Stimulated activated CD4-positive, alpha-beta T cell treated with anti-CD3 and anti-CD28 coated beads, TNF-alpha, amount 100 ng/mL, for 24 hours (primary cell): ENCODE results near the gene SEC31B.

ENCODE experiments used
- DNase-seq, 3 experiments: peaks; one replicate each; pipeline ENCODE4 v3.0.0-alpha.2; 2020; ENCODE audit warnings: low read depth in 3 of 3

SEC31B gene

DNA sequence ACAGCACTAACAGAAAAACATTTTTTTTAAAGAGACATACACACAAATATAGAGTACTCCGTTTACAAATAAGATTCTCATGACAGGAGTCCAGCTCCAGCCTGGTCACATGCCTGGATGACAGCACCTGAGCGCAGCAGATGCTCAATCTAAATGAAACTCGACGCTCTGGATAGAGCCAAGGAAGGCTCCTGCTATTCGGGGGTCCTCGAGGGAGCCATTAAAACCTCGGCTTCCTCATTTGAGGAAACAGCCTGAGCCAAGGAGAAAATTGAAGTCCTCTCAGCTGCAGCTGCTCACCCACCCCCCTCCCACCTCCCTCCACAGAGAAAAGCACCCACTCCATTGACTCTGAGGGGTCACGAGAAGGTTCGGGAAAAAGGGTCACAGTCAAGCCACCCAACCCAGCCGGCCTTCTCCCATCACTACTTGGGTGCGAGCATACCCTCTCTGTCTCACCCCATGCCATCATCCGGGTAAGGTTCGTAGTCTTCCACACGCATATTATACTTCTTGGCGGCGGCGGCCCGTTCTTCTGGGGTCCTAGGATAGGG, 9.3 kb upstream of the SEC31B start:
- DNase-seq: no peak

DNA sequence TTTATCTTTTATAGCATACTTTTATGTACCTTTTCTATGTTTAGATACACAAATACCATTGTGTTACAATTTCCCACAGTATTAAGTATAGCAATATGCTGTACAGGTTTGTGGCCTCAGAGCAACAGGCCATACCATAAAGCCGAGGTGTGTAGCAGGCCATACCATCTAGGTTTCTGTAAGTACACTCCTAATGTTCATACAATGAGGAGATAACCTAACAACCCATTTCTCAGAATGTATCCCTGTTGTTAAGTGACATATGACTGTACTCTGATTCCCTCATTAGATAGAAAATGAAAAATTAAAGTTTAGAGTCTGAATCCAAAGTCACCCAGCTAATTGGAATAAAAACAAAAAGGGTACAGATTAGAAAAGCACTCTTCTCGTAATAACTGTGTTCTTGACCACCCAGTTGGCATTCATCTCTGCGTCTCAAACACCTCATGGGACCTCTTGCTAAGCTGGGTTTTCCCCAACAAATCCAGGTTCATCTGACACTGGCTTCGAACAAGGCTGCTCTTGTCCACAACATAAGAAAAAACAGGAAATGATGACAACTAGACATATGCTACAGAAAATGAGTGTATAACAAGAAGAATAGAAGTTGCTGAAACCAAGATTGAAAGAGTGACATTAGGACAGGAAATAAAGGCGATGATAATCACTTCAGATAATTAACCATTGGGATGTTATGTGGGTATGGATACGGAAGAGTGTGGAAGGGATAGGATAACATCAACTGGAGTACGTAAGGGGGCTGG, 8.6 kb upstream of the SEC31B start:
- no peak for DNase-seq

DNA sequence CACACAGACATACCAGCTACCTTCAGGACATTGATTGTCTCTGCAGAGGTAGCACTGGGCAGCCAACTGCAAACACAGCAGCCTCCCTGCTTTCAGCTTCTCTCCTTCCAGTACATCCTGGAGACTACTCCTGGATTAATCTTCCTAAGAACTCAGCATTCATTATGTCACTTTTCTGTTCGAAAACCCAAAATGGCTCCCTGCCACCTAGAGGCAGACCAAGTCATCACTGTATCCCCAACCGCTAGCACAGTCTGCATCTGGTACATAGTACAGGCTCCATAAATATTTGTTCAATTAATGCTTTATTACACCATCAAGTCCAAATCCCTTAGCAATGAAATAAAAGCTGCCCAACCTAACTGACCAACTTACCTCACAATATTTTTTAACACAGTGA, 5.0 kb upstream of the SEC31B start:
- DNase-seq: no peak

DNA sequence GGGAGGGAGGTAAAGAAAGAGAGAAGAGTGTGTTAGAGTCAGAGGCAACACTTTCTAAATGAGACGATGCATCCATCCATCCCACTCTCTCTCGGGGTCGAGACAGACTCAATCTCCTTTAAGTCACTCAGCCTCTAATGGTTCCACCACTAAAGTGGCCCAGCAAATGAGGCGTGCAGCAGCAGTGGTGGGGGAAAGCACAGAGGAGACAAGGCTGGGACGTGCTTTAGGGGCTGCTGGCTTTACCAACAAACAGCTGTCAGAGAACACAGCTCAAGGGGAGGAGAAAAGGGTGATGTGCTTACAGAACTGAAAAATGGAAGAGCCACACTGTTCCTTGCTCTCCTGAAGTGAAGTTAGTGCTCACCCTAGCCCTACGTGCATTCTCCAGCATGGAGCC, 4.5 kb upstream of the SEC31B start:
- DNase-seq: no peak

DNA sequence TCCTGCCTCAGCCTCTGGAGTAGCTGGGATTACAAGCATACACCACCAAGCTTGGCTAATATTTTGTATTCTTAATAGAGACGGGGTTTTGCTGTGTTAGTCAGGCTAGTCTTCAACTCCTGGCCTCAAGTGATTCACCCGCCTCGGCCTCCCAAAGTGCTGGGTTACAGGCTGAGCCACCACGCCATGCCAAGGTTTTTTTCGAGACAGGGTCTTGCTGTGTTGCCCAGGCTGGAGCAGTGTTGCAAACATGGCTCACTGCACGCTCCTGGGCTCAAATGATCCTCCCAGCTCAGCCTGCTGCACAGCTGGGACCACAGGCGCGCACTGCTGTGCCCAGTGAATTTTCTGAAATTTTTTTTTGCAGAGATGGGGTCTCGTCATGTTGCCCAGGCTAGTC, 3.3 kb upstream of the SEC31B start:
- DNase-seq: no peak

DNA sequence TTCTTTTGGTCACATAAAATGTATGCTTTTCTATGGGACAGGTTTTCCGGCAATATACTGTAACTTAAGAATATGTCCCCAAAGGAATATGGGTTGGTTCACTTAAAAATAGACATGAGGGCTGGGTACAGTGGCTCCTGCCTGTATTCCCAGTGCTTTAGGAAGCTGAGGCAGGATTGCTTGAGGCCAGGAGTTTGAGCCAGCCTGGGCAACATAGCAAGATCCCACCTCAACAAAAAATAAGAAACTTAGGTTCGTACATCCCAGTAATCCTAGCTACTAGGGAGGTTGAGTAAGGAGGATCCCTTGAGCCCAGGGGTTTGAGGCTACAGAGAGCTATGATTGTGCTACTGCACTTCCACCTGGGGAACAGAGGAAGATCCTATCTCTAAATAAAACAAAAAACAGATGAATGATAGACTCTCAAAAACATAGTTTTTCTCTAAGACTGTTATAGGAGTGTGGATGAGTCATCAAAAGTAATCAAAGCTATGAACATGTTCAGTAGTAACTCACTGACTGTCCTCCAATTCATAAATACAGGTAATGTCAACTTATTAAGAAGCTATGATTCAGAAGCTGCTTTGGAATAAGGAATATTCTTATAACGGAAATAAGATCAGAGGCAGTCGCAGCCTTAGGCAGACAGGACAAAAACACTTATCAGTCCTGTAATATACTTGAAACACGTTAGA, 2.6 kb upstream of the SEC31B start:
- no peak for DNase-seq

DNA sequence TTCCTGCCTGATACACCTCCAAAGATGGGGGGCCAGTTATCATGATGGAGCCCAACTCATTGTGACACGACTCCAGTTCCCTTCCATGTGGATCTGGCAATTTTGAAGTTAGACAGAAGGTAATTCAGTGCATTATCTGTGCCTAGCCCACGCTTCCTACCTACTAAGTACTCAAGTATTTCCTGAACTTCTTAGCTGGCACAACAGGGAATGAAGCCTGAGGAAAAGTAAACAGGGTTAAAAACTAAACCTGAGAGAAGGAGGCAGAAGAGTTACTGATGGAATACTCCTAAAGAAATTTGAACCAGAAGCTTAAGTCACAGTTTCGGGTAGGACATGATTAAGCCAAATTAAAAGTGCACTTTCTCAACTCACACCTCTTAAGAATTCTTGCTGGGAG, 1.1 kb upstream of the SEC31B start:
- DNase-seq: no peak

DNA sequence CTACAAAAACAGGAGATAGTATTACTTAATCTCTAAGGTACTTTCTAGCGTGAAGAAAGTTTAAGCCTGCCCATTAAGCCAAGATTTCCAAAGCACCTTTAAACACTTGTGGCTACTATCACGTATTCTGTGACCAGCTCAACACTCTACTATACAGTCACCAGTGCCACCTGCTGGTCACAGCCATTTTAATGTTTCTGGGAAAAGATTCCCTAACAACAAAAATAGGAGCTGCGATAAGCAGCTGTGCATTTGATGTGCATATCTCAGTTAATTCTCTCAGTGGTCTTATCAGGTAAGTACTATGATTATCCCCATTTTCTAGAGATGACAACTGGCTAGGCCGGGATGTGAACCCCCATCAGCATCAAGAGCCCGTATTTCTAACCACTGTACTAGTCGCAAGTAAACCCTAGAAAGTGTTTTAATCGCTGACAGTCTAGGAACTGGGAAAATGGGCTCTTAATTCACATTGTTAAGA, 860 bp downstream of the SEC31B start:
- peak; percentile 22 to 46 (median 40) for DNase-seq

DNA sequence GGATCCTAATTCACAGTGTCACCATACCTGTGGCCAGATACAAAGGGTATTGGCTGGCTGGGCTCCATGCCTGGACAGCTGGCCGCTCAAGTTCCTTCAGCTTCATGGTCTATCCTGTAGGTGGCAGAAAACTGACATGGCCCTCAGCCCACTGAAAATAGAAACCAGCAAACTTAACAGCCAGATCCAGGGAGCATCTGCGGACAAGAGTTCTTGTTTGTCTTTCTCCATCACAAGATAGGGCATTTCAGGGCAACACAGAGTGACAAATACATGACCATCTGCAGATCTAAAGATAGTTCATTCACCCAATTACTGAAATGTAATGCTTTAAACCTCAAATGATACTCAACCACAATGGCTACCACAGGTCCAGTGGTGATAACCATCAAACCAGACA, 2.8 kb downstream of the SEC31B start:
- no peak for DNase-seq

DNA sequence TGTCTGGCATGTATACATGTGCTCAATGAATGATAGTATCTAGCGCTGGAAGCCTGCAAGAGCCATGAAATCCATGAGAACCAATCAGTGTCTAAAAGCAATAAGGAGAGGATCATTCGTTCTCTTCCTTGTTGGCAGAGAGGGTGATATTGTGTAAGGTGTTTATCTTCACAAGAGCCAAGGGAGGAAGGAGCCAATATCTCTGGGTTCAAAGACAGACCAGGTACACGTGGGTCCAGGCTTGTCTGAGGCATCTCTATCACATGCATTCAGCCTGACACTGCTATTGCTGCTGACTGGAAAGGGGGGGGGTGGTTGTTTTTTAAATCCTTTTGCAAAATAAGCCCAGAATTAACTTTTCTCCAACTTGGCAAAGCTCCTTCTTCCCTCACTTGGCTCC, 4.0 kb downstream of the SEC31B start:
- no peak for DNase-seq

DNA sequence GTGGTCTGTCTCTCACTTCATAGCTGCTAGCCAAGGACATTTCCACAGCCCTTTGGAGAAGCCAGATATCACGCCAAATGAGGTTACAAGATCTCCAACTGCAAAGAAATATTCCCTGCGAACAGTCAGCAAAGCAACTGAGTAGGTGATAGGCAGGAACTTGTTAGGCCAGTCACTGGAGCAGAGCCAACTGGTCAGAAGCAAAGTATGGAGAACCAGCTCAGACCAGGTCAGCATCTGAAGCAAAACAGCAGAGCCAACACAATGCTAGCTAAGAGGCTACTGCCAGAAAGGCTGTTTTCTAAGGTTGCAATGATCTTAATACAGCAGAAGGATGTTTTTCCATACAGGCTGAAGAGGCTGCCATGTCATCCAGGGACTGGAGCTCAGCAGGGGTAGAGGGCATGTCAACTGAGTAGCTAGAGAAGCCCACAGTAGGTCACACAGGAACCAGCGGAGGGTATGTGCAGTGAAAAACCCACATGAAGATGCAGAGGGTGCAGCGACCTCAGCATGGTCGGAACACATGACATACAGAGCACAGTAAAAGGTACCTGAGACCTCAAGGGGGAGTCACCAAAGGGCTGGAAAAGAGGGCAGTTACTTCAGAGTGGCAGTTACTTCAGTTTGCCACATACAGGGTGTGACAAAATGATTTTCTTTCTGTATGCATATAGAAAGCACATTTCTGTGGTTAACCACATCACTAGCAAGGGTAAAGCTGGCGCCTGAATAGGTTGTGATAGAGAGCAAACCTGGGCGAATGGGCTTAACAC, 8.9 kb downstream of the SEC31B start:
- DNase-seq: peak; percentile 16 to 58 (median 43)

DNA sequence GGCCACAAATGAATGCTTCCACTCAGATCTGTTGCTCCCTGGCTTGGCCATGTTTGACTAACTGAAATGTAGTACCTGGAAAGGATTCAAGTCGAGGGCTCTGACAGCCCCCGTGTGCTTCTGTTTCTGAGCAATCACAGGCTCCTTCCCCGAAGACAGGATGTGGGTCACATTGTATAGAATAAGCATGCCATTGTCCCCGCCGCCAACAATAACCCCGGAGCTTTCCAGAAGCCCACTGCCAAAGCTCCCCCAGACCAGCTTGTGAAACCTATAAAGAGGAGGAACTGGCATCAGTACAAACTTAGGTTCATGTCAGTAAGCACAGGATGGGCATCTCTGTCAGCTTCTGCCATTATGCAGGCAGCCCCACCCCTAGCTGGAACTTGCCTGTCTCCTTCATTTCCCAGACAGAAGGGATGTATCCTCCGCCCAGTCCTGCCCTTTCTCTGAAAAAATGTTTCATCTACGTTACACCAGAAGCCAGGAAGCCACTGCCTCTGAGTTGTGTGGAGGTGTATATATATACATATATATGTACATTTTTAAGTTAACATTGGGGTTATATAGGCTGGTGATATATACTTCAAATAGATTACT, 10.3 kb downstream of the SEC31B start:
- peak in 2 of 3 experiments; percentile 10 to 42 for DNase-seq

DNA sequence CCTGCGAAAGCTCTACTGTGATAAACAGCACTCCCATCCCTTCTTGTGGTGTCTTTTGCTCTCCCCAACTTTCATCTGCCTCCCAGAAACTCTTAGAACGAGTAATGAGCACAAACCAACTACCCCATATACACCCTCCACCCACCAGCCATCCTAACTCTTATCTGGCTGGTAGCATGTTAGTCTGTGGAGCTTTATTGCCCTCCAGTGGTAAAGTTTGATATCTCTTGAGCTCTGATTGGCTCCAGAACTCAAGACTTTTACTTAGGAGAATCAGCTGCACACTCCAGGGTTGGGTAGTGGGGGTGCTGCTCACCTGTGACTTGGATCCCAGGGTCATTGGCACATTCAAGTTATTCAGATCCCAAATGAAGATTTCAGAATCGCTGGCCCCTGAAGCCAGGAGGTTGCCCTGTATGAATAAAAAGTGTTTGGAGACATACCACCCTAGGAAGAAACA, 10.9 kb downstream of the SEC31B start:
- peak in 1 of 3 experiments; percentile 30 for DNase-seq

DNA sequence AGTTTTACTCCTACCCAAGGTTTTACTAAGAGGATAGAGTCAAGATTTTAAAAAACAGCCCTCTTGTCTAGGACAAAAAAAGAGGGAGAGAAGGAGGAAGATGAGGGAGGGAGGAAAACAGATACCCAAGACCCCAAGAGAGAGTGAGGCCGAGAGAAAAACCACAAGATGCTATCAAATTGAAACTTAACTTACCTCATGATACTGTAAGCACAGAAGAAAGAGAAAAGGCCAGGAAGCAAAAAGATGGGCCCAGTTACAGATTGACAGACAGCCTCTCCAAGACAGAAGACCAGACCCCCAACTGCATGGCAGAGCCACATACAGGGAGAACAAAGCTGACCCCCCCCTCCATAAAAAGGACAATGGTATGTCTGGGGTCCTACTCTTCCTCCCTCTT, 11.4 kb downstream of the SEC31B start:
- no peak for DNase-seq

DNA sequence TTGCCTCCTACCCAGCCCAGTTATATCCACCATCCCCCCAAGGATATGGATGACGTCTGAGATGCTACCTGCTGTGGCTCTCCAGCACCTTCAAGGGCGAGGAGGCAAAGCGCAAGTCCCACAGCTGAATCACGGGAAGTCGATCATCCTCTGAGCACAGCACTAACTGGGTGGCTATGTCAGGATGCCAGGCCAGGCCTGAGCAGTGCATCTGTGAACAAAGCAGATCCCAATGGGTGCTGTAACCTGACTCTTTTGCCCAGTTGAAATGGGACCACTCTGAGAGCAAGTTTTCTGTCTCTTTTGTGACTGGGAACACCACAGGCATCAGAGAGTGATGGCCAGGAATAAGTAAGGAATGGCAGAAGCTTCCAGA, 12.3 kb downstream of the SEC31B start:
- DNase-seq: no peak

DNA sequence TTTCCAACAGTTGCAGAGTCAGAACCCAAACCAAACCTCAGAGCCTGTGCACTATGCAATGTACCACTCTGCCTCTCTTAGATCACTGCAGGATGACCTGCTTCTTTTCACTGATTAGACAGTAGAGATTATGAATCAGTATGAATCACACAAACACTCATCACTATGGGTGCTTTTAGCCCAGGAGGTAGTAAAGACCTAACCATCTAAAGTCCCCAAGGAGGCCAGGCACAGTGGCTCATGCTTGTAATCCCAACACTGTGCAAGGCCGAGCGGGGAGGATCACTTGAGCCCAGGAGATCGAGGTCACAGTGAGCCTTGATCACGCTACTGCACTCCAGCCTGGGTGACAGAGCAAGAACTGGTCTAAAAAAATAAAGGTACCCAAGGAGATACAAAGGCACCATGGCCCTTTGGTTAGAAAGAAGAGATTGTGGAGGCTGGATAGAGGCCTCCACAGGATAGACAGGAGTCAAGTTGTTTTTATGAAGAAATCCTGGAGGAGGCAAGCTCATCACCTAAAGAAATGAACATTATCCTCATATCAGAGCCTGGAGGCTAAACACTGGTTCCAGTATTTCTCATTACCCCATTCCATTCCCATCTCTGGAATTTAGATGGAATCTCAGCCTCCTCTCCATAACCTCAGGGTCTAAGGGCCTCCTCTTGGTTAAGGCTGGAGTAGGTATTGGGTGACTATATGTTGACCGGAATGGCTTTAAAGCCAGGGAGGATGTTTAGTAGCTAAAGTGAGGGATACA, 12.9 kb downstream of the SEC31B start:
- no peak for DNase-seq

DNA sequence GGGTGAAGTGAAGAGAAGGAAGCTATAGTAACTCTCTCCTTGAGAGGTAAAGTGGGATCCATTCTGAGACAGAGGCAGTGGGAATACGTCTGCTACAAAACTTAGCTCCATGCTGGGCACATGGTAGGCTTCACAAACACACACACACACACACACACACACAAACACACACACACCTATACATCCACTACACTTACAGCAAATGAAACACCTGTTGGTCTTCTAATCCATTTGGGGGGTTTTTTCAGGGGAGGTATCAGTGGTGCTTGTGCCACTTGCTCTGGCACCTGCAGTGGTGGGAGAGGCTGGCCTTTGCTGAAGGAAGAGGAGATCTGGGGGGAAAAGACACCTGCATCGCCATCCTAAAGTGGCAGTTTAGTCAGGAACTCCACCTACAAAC, 14.5 kb downstream of the SEC31B start:
- no peak for DNase-seq

DNA sequence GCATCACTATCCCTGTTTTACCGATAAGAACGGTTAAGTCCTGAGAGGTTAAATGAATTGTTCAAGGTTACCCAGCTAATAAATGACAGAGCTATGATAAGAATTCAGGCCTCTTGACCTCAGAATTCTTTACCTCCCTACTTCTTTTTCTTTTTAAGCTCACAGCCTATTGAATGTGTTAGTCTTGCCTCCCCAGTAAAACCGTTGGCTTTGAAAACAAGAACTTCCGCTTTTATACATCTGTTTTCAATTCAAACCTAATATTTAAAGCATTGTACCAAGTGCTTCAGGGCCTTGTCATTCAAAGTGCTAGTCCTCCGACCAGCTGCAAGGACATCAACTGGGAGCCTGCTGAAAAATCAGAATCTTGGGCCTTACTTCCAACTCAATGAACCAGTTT, 15.6 kb downstream of the SEC31B start:
- DNase-seq: no peak

DNA sequence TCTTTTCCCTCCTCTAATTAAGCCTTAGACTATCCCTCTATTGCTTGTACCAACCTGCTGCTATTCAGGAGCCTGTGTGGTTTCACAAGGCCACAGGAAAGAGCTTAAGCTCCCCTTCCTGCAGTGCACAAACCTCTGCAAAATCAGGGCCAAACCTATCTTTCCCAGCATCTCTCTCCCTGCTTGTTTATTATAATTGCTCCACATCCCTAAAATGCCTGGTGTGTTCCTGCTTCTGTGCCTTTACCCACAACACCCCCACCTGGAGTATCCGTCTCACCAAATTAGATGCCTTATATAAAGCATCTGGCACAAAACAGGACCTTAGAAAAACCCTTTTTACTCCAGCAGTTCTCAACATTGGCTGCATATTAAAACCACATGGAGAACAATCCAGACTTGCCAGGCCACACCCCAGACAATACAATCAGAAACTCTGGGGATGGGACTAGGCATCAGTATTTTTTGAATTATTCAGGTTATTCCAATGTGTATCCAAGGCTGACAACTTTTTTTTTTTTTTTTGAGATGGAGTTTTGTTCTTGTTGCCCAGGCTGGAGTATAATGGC, 16.7 kb downstream of the SEC31B start:
- DNase-seq: no peak

DNA sequence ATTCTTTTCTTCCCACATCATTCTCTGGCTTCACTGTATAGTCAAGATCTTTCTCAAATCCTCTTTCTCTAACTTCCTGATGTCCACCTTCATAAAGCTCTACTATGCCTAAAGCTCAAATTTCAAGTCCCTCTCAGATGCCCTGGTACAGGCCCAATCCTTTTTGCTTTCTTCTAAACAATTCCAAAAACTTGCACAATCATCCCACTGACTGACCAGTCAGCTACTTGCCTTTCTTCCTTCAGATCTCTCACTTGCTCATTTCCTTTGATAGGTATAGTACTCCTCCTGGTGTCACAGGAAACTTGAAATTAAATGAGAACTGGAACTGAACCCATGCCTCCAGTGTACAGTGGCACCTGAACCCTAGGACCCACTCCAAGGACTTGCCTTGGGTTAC, 18.2 kb downstream of the SEC31B start:
- DNase-seq: no peak

DNA sequence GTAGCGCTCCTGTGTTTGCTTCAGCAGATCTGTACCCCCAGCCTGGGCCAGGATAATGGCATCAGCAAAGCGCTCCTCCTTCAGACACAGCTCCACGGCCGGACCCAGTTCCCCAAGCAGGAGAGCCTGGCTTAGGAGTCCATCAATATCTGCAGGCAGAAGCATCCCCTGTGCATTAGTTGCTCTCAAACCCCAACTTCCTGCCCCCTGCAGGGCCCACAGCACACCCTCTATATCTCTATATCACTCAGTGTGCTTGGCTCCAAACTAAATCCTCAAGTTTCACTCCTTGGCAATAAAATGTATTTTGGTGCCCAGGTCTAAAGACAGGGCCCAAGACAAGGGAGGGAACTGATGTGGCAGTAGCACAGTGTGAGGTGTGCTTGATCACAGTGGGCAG, 21.6 kb downstream of the SEC31B start:
- no peak for DNase-seq
